Activated CD4-positive, alpha-beta T cell treated with anti-CD3 and anti-CD28 coated beads, Interleukin-2, amount 50 U/mL, for 4 hours (primary cell): ENCODE results near the gene ARPC2.

Source experiments
- DNase-seq, 2 experiments: peaks; one replicate each; pipeline ENCODE4 v3.0.0-alpha.2; 2020

The ARPC2 gene

GRCh38 chr2:218255446-218255845 is 38.5 kb downstream of the ARPC2 start:
- DNase-seq, result no peak

- no peak for DNase-seq
Measured at GRCh38 chr2:218256612-218257350, 39.8 kb downstream of the ARPC2 start.

- DNase-seq, result peak; percentile 56 to 57
Measured at GRCh38 chr2:218257390-218257981, 40.5 kb downstream of the ARPC2 start.

- DNase-seq, result no peak
Measured at GRCh38 chr2:218259099-218259961, 42.3 kb downstream of the ARPC2 start.

- no peak for DNase-seq
Measured at GRCh38 chr2:218260166-218260565, 43.2 kb downstream of the ARPC2 start.

- DNase-seq, result no peak
Measured at GRCh38 chr2:218260742-218261422, 43.9 kb downstream of the ARPC2 start, which contains the start of gene GPBAR1. Gene GPBAR1 (plus strand): TSS chr2:218261015. CDS start chr2:218262725, 1,710 bp downstream.

GRCh38 chr2:218261423-218262236 is 44.6 kb downstream of the ARPC2 start:
- DNase-seq, result no peak

GRCh38 chr2:218262237-218262600 is 45.2 kb downstream of the ARPC2 start:
- no peak for DNase-seq

GRCh38 chr2:218262631-218263586 is 45.9 kb downstream of the ARPC2 start:
- DNase-seq, result no peak

- no peak for DNase-seq
Measured at GRCh38 chr2:218263817-218264641, 47.0 kb downstream of the ARPC2 start.

- DNase-seq, result no peak
Measured at GRCh38 chr2:218264773-218265561, 48.0 kb downstream of the ARPC2 start.

- no peak for DNase-seq
Measured at GRCh38 chr2:218265626-218266025, 48.6 kb downstream of the ARPC2 start.

- DNase-seq, result no peak
Measured at GRCh38 chr2:218266316-218266979, 49.5 kb downstream of the ARPC2 start.

- DNase-seq, result no peak
Measured at GRCh38 chr2:218267259-218267658, 50.3 kb downstream of the ARPC2 start.

GRCh38 chr2:218269900-218270720 is 53.1 kb downstream of the ARPC2 start, which contains the start of the genes AAMP and PNKD:
Gene AAMP (minus strand): TSS chr2:218270137. CDS start chr2:218270086, 51 bp downstream.
Gene PNKD (plus strand): TSS chr2:218270519. CDS start chr2:218270536, 17 bp downstream.
- peak; percentile 100 for DNase-seq

- DNase-seq, result no peak
Measured at GRCh38 chr2:218270721-218271486, 53.9 kb downstream of the ARPC2 start.

- no peak for DNase-seq
Measured at GRCh38 chr2:218271487-218271797, 54.5 kb downstream of the ARPC2 start.
